GM12878 (cell line): ENCODE data around the gene SPATA6. TPM values are rescaled to one million over a fixed set of nuclear protein-coding genes. Genes with fewer than 3 reads are reported as not detected.
"Not testable (repeated sequence)": the region's sequence is repeated elsewhere in the genome, so short reads cannot be mapped to it uniquely, and the experiment has no call there.

Experiments
- ATAC-seq: fragments of 200-7000 bp; cut with Tn5 transposase; 3 replicates; pipeline ENCODE4 v1.9.1; 2020; ENCODE audit warnings: mild to moderate bottlenecking, moderate library complexity
- BruUV-seq: library from RNA; stranded (reverse); fragments of 400-500 nt; replicated peaks from 2 replicates; lab custom pipeline; 2021; lab: Mats Ljungman, UMichigan
- CTCF ChIA-PET: fragments of 300-600 bp; sonication (Branson Sonifier 250); formaldehyde crosslinking; extraction: SDS; loops from one replicate; lab custom pipeline; 2021; ENCODE audit warnings: inconsistent platforms; lab: Yijun Ruan, JAX
- POLR2A ChIA-PET: fragments of 350-600 bp; formaldehyde crosslinking; extraction: SDS; loops from one replicate; lab custom pipeline; 2021; ENCODE audit warnings: inconsistent platforms; lab: Charles Lee
- RAD21 ChIA-PET: fragments of 300-600 bp; sonication (Branson Sonifier 250); formaldehyde crosslinking; loops from one replicate; lab custom pipeline; 2023; ENCODE audit warnings: antibody characterized with exemption; ENCODE audit not compliant: unreplicated experiment; lab: Charles Lee
- SMC1A ChIA-PET: fragments of 300-600 bp; sonication (Branson Sonifier 250); formaldehyde crosslinking; loops from one replicate; lab custom pipeline; 2023; ENCODE audit not compliant: unreplicated experiment, uncharacterized antibody; lab: Charles Lee
- DNase-seq: peaks from one replicate; pipeline ENCODE4 v3.0.0-alpha.2; 2011; ENCODE audit warnings: low read depth, low spot score
- FAIRE-seq: peaks from 3 replicates; lab custom pipeline; 2011; peaks lifted over from hg19 to GRCh38; lab: Jason Lieb, UNC
- H2AFZ ChIP-seq: 2 replicates; pipeline ENCODE4 v1.6.0; 2011; ENCODE audit warnings: low read depth, low read length, control low read depth; ENCODE audit not compliant: control insufficient read depth
- H3K27ac ChIP-seq: 2 replicates; pipeline ENCODE4 v1.5.1; 2011; ENCODE audit warnings: control low read depth; ENCODE audit not compliant: control insufficient read depth, insufficient read depth
- H3K27me3 ChIP-seq, 2 experiments: replicated peaks in 1 of 2; 2 replicates each; pipeline versions ENCODE4 v1.6.0 to v1.6.1; 2011; ENCODE audit warnings: low read length in 1 of 2; ENCODE audit not compliant: control insufficient read depth in 2 of 2, insufficient read depth in 2 of 2
- H3K36me3 ChIP-seq, 2 experiments: 2 replicates each; pipeline ENCODE4 v1.5.1; 2011; ENCODE audit warnings: low read length in 1 of 2; ENCODE audit not compliant: control insufficient read depth in 2 of 2, insufficient read depth in 2 of 2
- H3K4me1 ChIP-seq: 2 replicates; pipeline ENCODE4 v1.6.1; 2011; ENCODE audit warnings: mild to moderate bottlenecking, low read length, moderate library complexity, mixed read lengths; ENCODE audit not compliant: control insufficient read depth, insufficient read depth
- H3K4me2 ChIP-seq: 2 replicates; pipeline ENCODE4 v1.6.0; 2011; ENCODE audit warnings: control low read depth; ENCODE audit not compliant: control insufficient read depth, insufficient read depth
- H3K4me3 ChIP-seq: fragments of 200-600 bp; sonication (generic); 2 replicates; pipeline ENCODE4 v1.5.1; 2016
- H3K79me2 ChIP-seq: 2 replicates; pipeline ENCODE4 v1.6.0; 2011; ENCODE audit warnings: low read length; ENCODE audit not compliant: control insufficient read depth, insufficient read depth
- H3K9ac ChIP-seq: 2 replicates; pipeline ENCODE4 v1.8.0; 2011; ENCODE audit warnings: low read length, control low read depth, mixed read lengths; ENCODE audit not compliant: control insufficient read depth, insufficient read depth
- H3K9me3 ChIP-seq: replicated peaks from 3 replicates; pipeline ENCODE4 v1.5.1; 2011; ENCODE audit warnings: mild to moderate bottlenecking, low read length; ENCODE audit not compliant: control insufficient read depth, insufficient read depth
- H4K20me1 ChIP-seq: 2 replicates; pipeline ENCODE4 v1.6.0; 2011; ENCODE audit not compliant: control insufficient read depth, insufficient read depth
- EZH2 ChIP-seq: IDR thresholded peaks from 2 replicates; pipeline ENCODE4 v1.6.1; 2012; ENCODE audit warnings: low read depth, mild to moderate bottlenecking, control low read depth, inconsistent platforms, low read length, borderline replicate concordance; ENCODE audit not compliant: control insufficient read depth
- KAT2A ChIP-seq: conservative IDR thresholded peaks from 2 replicates; pipeline ENCODE4 v1.6.1; 2011; ENCODE audit warnings: low read depth, low read length; ENCODE audit not compliant: control insufficient read depth
- PBX3 ChIP-seq: IDR thresholded peaks from 2 replicates; pipeline ENCODE4 v1.6.1; 2011; ENCODE audit warnings: mild to moderate bottlenecking, low read depth, low read length, moderate library complexity; ENCODE audit not compliant: insufficient replicate concordance
- RELB ChIP-seq: fragments of 450-650 bp; IDR thresholded peaks from 2 replicates; pipeline ENCODE4 v1.6.1; 2017; ENCODE audit warnings: low read depth, mild to moderate bottlenecking, moderate library complexity
- STAT3 ChIP-seq: IDR thresholded peaks from 2 replicates; pipeline ENCODE4 v1.6.1; 2011; ENCODE audit warnings: low read depth, low read length, improper control_type of control experiment
- ZNF592 ChIP-seq: fragments of 450-650 bp; IDR thresholded peaks from 2 replicates; pipeline ENCODE4 v1.6.1; 2017; ENCODE audit warnings: mild to moderate bottlenecking, moderate library complexity
- WGBS: methylation state at CpG from one replicate; pipeline ENCODE4 v1.1.6; 2016; ENCODE audit warnings: low lambda C conversion rate; ENCODE audit not compliant: insufficient replicate concordance, insufficient coverage; ENCODE audit errors: missing lambda C conversion rate; 5-methylcytosine and 5-hydroxymethylcytosine counted together
- in situ Hi-C: fragments of 300-500 bp; cut with MboI; formaldehyde crosslinking; loops from 9 replicates; pipeline ENCODE4 v1.14.3; 2018; ENCODE audit warnings: mixed read lengths
- intact Hi-C: fragments of 100-400 bp; cut with micrococcal nuclease; formaldehyde crosslinking; loops from one replicate; pipeline ENCODE4 v1.14.2; 2022; ENCODE audit not compliant: unreplicated experiment
- polyA plus RNA-seq, 11 experiments: library from polyadenylated mRNA; depleted of rRNA in 4 of 11; unstranded in 6 of 11; stranded (reverse) in 5 of 11; fragments of >200 nt; fragmentation: Nextera tagmentation in 4 of 11; fragmentation: Illumina TruSeq in 1 of 11; extraction: Ambion mirVana in 4 of 11; extraction: Trizol in 1 of 11; gene quantifications; 1 replicate in 1 of 11; 2 replicates in 10 of 11; pipeline versions ENCODE4 v1.2.1 to v1.2.3, GENCODE V29; 2011 to 2016; ENCODE audit warnings: inconsistent platforms in 2 of 11, missing spikeins in 2 of 11, low read depth in 1 of 11
- total RNA-seq, 4 experiments: library from RNA; depleted of rRNA in 3 of 4; stranded (reverse); fragments of >200 nt in 3 of 4; fragmentation: Illumina TruSeq in 1 of 4; extraction: Trizol in 1 of 4; gene quantifications; 2 replicates each; pipeline versions ENCODE4 v1.2.1 to v1.2.3, GENCODE V29; 2013 to 2021

SPATA6 gene
- total and polyA plus RNA-seq, 10 of the 15 experiments (the other 5 are each of a cell fraction or from before 2014, with no cell fraction given), result 0.29 TPM; not detected in 9

- CTCF ChIA-PET, result no interaction called here
- no peaks in the 10 kb centered on the region for H4K20me1 ChIP-seq
- H3K4me3 ChIP-seq, result no peak overlapping the region
- no peaks in the 10 kb centered on the region for H3K27me3 ChIP-seq
- FAIRE-seq, result no peak
- no peak for DNase-seq
- H3K27ac ChIP-seq, result no peak overlapping the region
- H3K79me2 ChIP-seq, result no peaks in the 10 kb centered on the region
- 41% methylated on average over 6 of the region's 6 CpGs for WGBS
- no peak for ATAC-seq
- SMC1A ChIA-PET, result interaction anchor here (1.0 kb wide), 1 partner anchor 15 kb away, joined by 4 read pairs; no protein-coding TSS in a partner anchor
- H3K4me1 ChIP-seq, result no peaks in the 10 kb centered on the region
- no peaks in the 10 kb centered on the region for H3K9me3 ChIP-seq
- no TSS peak for BruUV-seq
- intact Hi-C loops, result no loop called here
- POLR2A ChIA-PET, result no interaction called here
- H3K4me2 ChIP-seq, result no peak overlapping the region
- H3K36me3 ChIP-seq, result no peaks in the 10 kb centered on the region
- in situ Hi-C loops, result no loop called here
- RAD21 ChIA-PET, result no interaction called here
- no peak overlapping the region for H3K9ac ChIP-seq
- H2AFZ ChIP-seq, result no peak overlapping the region
- no peak for TF ChIP-seq STAT3
- no peak for TF ChIP-seq EZH2
- no peak for TF ChIP-seq KAT2A
- TF ChIP-seq PBX3, result no peak
- no peak for TF ChIP-seq RELB
- no peak for TF ChIP-seq ZNF592
Observed at GRCh38 chr1:48442864-48443619, 29.0 kb downstream of the SPATA6 start.

GRCh38 chr1:48440786-48441185, 31.2 kb downstream of the SPATA6 start:
- H3K4me1 ChIP-seq, H3K36me3 ChIP-seq, H2AFZ ChIP-seq, POLR2A ChIA-PET, in situ Hi-C loops, H4K20me1 ChIP-seq, intact Hi-C loops, CTCF ChIA-PET, ATAC-seq, SMC1A ChIA-PET, H3K9me3 ChIP-seq, H3K9ac ChIP-seq, FAIRE-seq, BruUV-seq, H3K79me2 ChIP-seq, H3K27me3 ChIP-seq, H3K4me2 ChIP-seq, H3K4me3 ChIP-seq, H3K27ac ChIP-seq, DNase-seq, RAD21 ChIA-PET: not testable (repeated sequence)
- 35% methylated on average over 3 of the region's 3 CpGs for WGBS
